IMR-90 (cell line): ENCODE data around the gene ARHGEF4. TPM values are rescaled to one million over a fixed set of nuclear protein-coding genes. Genes with fewer than 3 reads are reported as not detected.

Experiments used
- ATAC-seq: fragments of 200-7000 bp; cut with Tn5 transposase; 2 replicates; pipeline ENCODE4 v1.9.1; 2020; ENCODE audit warnings: low read depth, mild to moderate bottlenecking, moderate library complexity
- BruUV-seq: library from RNA; stranded (reverse); fragments of 400-500 nt; replicated peaks from 2 replicates; lab custom pipeline; 2021; lab: Mats Ljungman, UMichigan
- CTCF ChIA-PET: fragments of 300-600 bp; formaldehyde crosslinking; extraction: SDS; loops from one replicate; lab custom pipeline; 2021; ENCODE audit warnings: antibody characterized with exemption; lab: Yijun Ruan, JAX
- POLR2A ChIA-PET: fragments of 300-600 bp; sonication (Branson Sonifier 250); formaldehyde crosslinking; loops from one replicate; lab custom pipeline; 2022; ENCODE audit warnings: antibody characterized with exemption; ENCODE audit not compliant: unreplicated experiment; lab: Charles Lee
- DNase-seq: peaks from one replicate; pipeline ENCODE4 v3.0.0; 2013
- H2AFZ ChIP-seq: replicated peaks from 2 replicates; pipeline ENCODE3; 2013; ENCODE audit warnings: low read length, mild to moderate bottlenecking; ENCODE audit not compliant: poor library complexity
- H2AK5ac ChIP-seq: 2 replicates; pipeline ENCODE4 v1.6.1; 2013; ENCODE audit warnings: low read depth, low read length, inconsistent platforms
- H2AK9ac ChIP-seq: replicated peaks from 2 replicates; pipeline ENCODE3; 2013; ENCODE audit warnings: mild to moderate bottlenecking, low read depth, low read length, moderate library complexity; ENCODE audit not compliant: poor library complexity
- H2BK120ac ChIP-seq: 2 replicates; pipeline ENCODE4 v1.6.1; 2013; ENCODE audit warnings: low read depth, low read length, inconsistent platforms
- H2BK15ac ChIP-seq: 3 replicates; pipeline ENCODE4 v1.6.1; 2013; ENCODE audit warnings: low read depth, low read length, inconsistent platforms
- H2BK20ac ChIP-seq: 2 replicates; pipeline ENCODE4 v1.6.1; 2013; ENCODE audit warnings: low read depth, mild to moderate bottlenecking, inconsistent platforms, low read length, moderate library complexity
- H2BK5ac ChIP-seq: 2 replicates; pipeline ENCODE4 v1.6.1; 2013; ENCODE audit warnings: mild to moderate bottlenecking, low read depth, low read length, inconsistent platforms; ENCODE audit not compliant: poor library complexity, severe bottlenecking
- H3K14ac ChIP-seq: replicated peaks from 2 replicates; pipeline ENCODE4 v1.6.1; 2013; ENCODE audit warnings: low read depth, low read length, inconsistent platforms
- H3K18ac ChIP-seq: 2 replicates; pipeline ENCODE4 v1.6.1; 2013; ENCODE audit warnings: low read depth, low read length, control low read depth
- H3K23ac ChIP-seq: 2 replicates; pipeline ENCODE4 v1.6.1; 2013; ENCODE audit warnings: low read depth, low read length, inconsistent platforms
- H3K27ac ChIP-seq: 2 replicates; pipeline ENCODE4 v1.5.1; 2013; ENCODE audit warnings: mild to moderate bottlenecking, control low read depth, low read length; ENCODE audit not compliant: insufficient read depth
- H3K27me3 ChIP-seq: 2 replicates; pipeline ENCODE4 v1.6.1; 2013; ENCODE audit warnings: low read length; ENCODE audit not compliant: control insufficient read depth, insufficient read depth
- H3K36me3 ChIP-seq: 2 replicates; pipeline ENCODE4 v1.6.1; 2013; ENCODE audit warnings: low read length, mixed read lengths; ENCODE audit not compliant: control insufficient read depth, insufficient read depth
- H3K4ac ChIP-seq: 2 replicates; pipeline ENCODE4 v1.6.1; 2013; ENCODE audit warnings: low read depth, low read length, inconsistent platforms
- H3K4me1 ChIP-seq: 2 replicates; pipeline ENCODE4 v1.6.1; 2013; ENCODE audit warnings: low read length, mixed read lengths; ENCODE audit not compliant: control insufficient read depth, insufficient read depth
- H3K4me2 ChIP-seq: 2 replicates; pipeline ENCODE4 v1.6.1; 2013; ENCODE audit warnings: low read depth, mild to moderate bottlenecking, control low read depth, low read length, moderate library complexity
- H3K4me3 ChIP-seq: 2 replicates; pipeline ENCODE4 v1.5.1; 2013; ENCODE audit warnings: low read depth, mild to moderate bottlenecking, control low read depth, low read length, moderate library complexity; ENCODE audit not compliant: insufficient read depth
- H3K56ac ChIP-seq: 2 replicates; pipeline ENCODE4 v1.6.1; 2013; ENCODE audit warnings: low read length, inconsistent platforms; ENCODE audit not compliant: insufficient read depth; ENCODE audit errors: extremely low read depth
- H3K79me1 ChIP-seq, 2 experiments: 2 replicates each; pipeline ENCODE4 v1.6.1; 2013; ENCODE audit warnings: low read length in 2 of 2, inconsistent platforms in 1 of 2, low read depth in 1 of 2
- H3K9ac ChIP-seq: 2 replicates; pipeline ENCODE4 v1.6.1; 2013; ENCODE audit warnings: low read depth, low read length, control low read depth
- H3K9me1 ChIP-seq: 2 replicates; pipeline ENCODE4 v1.6.1; 2013; ENCODE audit warnings: low read length, inconsistent platforms; ENCODE audit not compliant: insufficient read depth
- H3K9me3 ChIP-seq: 2 replicates; pipeline ENCODE4 v1.6.1; 2013; ENCODE audit warnings: low read length; ENCODE audit not compliant: control insufficient read depth, insufficient read depth
- H4K20me1 ChIP-seq: 2 replicates; pipeline ENCODE4 v1.6.1; 2013; ENCODE audit warnings: low read length, inconsistent platforms; ENCODE audit not compliant: insufficient read depth
- H4K5ac ChIP-seq: 2 replicates; pipeline ENCODE4 v1.6.1; 2013; ENCODE audit warnings: mild to moderate bottlenecking, low read depth, low read length, control low read depth
- H4K8ac ChIP-seq, 2 experiments: 2 replicates each; pipeline ENCODE4 v1.6.1; 2013; ENCODE audit warnings: low read depth in 2 of 2, low read length in 2 of 2, control low read depth in 1 of 2, inconsistent platforms in 1 of 2
- H4K91ac ChIP-seq: 2 replicates; pipeline ENCODE4 v1.6.1; 2013; ENCODE audit warnings: low read depth, low read length, inconsistent platforms; ENCODE audit not compliant: insufficient read depth
- BHLHE40 ChIP-seq: fragments of 150-350 bp; IDR thresholded peaks from 2 replicates; pipeline ENCODE4 v1.6.1; 2016; ENCODE audit warnings: mild to moderate bottlenecking, low read depth, low read length
- CHD1 ChIP-seq: IDR thresholded peaks from 2 replicates; pipeline ENCODE4 v1.6.1; 2012; ENCODE audit warnings: low read depth, low read length, improper control_type of control experiment
- FOS ChIP-seq: fragments of 150-350 bp; IDR thresholded peaks from 2 replicates; pipeline ENCODE4 v1.6.1; 2016; ENCODE audit warnings: low read depth, low read length
- MAFK ChIP-seq: IDR thresholded peaks from 2 replicates; pipeline ENCODE4 v1.6.1; 2012; ENCODE audit warnings: low read depth, low read length, improper control_type of control experiment
- MAZ ChIP-seq: IDR thresholded peaks from 2 replicates; pipeline ENCODE4 v1.6.1; 2012; ENCODE audit warnings: low read depth, mild to moderate bottlenecking, low read length, improper control_type of control experiment, moderate library complexity, borderline replicate concordance
- MXI1 ChIP-seq: IDR thresholded peaks from 2 replicates; pipeline ENCODE4 v1.6.1; 2012; ENCODE audit warnings: low read depth, mild to moderate bottlenecking, low read length, moderate library complexity, borderline replicate concordance
- NFE2L2 ChIP-seq: fragments of 150-350 bp; IDR thresholded peaks from 2 replicates; pipeline ENCODE4 v1.6.1; 2016; ENCODE audit warnings: low read depth, mild to moderate bottlenecking, low read length
- POLR2A ChIP-seq: IDR thresholded peaks from 2 replicates; pipeline ENCODE4 v1.6.1; 2012; ENCODE audit warnings: mild to moderate bottlenecking, low read depth, low read length
- RAD21 ChIP-seq: IDR thresholded peaks from 2 replicates; pipeline ENCODE4 v1.6.1; 2012; ENCODE audit warnings: low read length, improper control_type of control experiment
- RCOR1 ChIP-seq: IDR thresholded peaks from 2 replicates; pipeline ENCODE4 v1.6.1; 2012; ENCODE audit warnings: mild to moderate bottlenecking, low read length, improper control_type of control experiment; ENCODE audit not compliant: insufficient replicate concordance
- RFX5 ChIP-seq: IDR thresholded peaks from 2 replicates; pipeline ENCODE4 v1.8.0; 2012; ENCODE audit warnings: low read depth, mild to moderate bottlenecking, low read length, moderate library complexity
- SMC3 ChIP-seq: fragments of 150-350 bp; IDR thresholded peaks from 2 replicates; pipeline ENCODE4 v1.6.1; 2016; ENCODE audit warnings: low read depth, mild to moderate bottlenecking, antibody characterized with exemption, low read length, moderate library complexity
- WGBS, 2 experiments: methylation state at CpG; one replicate each; pipeline versions ENCODE4 v1.1.5 to v1.1.7; 2013; ENCODE audit warnings: missing lambda C conversion rate in 2 of 2; ENCODE audit not compliant: insufficient read length in 1 of 2; ENCODE audit errors: extremely low coverage in 2 of 2; 5-methylcytosine and 5-hydroxymethylcytosine counted together
- dilution Hi-C: fragments of 300-500 bp; cut with HindIII; formaldehyde crosslinking; loops from one replicate; pipeline ENCODE4 v1.14.3; 2018; ENCODE audit warnings: low sequenced_read_pairs; ENCODE audit not compliant: unreplicated experiment
- in situ Hi-C: fragments of 300-500 bp; cut with MboI; formaldehyde crosslinking; loops from 3 replicates; pipeline ENCODE4 v1.14.3; 2019; ENCODE audit warnings: low sequenced_read_pairs, inconsistent platforms, mixed read lengths
- intact Hi-C: fragments of 100-400 bp; cut with micrococcal nuclease; formaldehyde crosslinking; loops from 2 replicates; pipeline ENCODE4 v1.10.0; 2022
- polyA plus RNA-seq, 3 experiments: library from polyadenylated mRNA; depleted of rRNA; stranded (reverse); fragments of >200 nt; gene quantifications; 2 replicates each; pipeline ENCODE4 v1.2.3, GENCODE V29; 2012; ENCODE audit warnings: low replicate concordance in 1 of 3
- total RNA-seq: library from RNA; depleted of rRNA; stranded (reverse); fragments of >200 nt; gene quantifications from 2 replicates; pipeline ENCODE4 v1.2.3, GENCODE V29; 2012
- TF ChIP-seq, protein P1 (sequence below): conservative IDR thresholded peaks from 2 replicates; pipeline ENCODE4 v1.5.1; 2012; ENCODE audit warnings: mild to moderate bottlenecking, low read depth, low read length, improper control_type of control experiment
- TF ChIP-seq, protein P2 (sequence below): fragments of 150-350 bp; IDR thresholded peaks from 2 replicates; pipeline ENCODE4 v1.6.1; 2016; ENCODE audit warnings: low read depth, mild to moderate bottlenecking, low read length, moderate library complexity, borderline replicate concordance
- TF ChIP-seq, protein P3 (sequence below): fragments of 150-350 bp; IDR thresholded peaks from 2 replicates; pipeline ENCODE4 v1.6.1; 2017; ENCODE audit warnings: mild to moderate bottlenecking, antibody characterized with exemption, low read length, low read depth

Gene ARHGEF4
- total and polyA plus RNA-seq, 2 of the 4 experiments (the other 2 are of a cell fraction) = 2.7 to 5.0 TPM

DNA sequence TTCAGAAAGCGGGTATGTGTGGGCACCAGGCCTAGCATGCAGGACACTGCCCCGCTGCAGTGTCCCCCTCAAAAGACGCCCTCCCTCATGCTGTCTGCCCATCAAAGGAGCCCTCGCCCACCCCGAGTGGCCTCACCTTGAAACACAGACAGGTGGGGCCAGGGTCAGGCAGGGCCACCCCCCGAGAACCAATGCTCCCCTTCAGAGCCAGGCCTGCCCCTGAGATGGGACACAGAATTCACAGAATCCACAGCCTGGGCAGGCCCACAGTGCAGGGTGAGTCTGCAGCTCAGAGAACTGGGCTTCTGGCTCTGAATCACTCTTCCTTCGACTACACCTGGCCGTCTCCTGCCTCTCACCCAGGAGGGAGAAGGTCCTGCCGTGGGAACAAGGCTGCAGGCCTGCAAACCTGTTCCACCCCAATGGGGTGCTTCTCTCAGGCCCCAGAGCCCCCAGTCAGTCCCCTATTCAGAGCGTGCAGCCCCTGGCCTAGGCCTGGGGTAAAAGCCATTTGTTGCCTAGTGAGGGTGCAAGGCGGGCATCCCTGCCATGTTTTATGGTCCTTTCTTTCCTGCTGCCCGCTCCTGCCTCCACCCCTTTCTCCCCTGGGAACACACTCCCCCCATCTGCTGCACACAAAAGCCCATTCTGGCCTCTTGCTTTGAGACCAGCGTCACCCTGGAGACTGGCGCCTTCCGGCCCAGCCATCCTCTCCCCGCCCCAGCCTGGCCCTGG lies 11.3 kb upstream of the ARHGEF4 start:
- intact Hi-C loops (no loop called here), dilution Hi-C loops (no loop called here), in situ Hi-C loops (no loop called here)
- CTCF ChIA-PET = interaction anchor here (0.9 kb wide), 1 partner anchor 80 kb away, joined by 4 read pairs; no protein-coding TSS in a partner anchor
- H3K36me3 ChIP-seq = no peaks in the 10 kb centered on the region
- H2AK9ac ChIP-seq = no peak overlapping the region
- H3K23ac ChIP-seq = no peak overlapping the region
- no peak overlapping the region for H2AFZ ChIP-seq
- no peak overlapping the region for H2BK20ac ChIP-seq
- no peak overlapping the region for H3K56ac ChIP-seq
- no peak overlapping the region for H2BK120ac ChIP-seq
- H2AK5ac ChIP-seq = no peak overlapping the region
- no peaks in the 10 kb centered on the region for H3K79me1 ChIP-seq
- no peak for ATAC-seq
- no peak overlapping the region for H3K4me3 ChIP-seq
- no peak overlapping the region for H3K27ac ChIP-seq
- DNase-seq = no peak
- no peak overlapping the region for H4K8ac ChIP-seq
- H3K4ac ChIP-seq = no peak overlapping the region
- no peak overlapping the region for H2BK15ac ChIP-seq
- H3K9me3 ChIP-seq = no peaks in the 10 kb centered on the region
- no peak overlapping the region for H4K91ac ChIP-seq
- H3K9me1 ChIP-seq = no peaks in the 10 kb centered on the region
- no TSS peak for BruUV-seq
- H4K20me1 ChIP-seq = no peaks in the 10 kb centered on the region; the same call in 1 of the 2 replicates
- POLR2A ChIA-PET = no interaction called here
- H4K5ac ChIP-seq = no peak overlapping the region
- H3K9ac ChIP-seq = no peak overlapping the region
- H3K4me2 ChIP-seq = no peak overlapping the region
- H3K14ac ChIP-seq = no peak overlapping the region
- no peak overlapping the region for H3K18ac ChIP-seq
- no peak overlapping the region for H2BK5ac ChIP-seq
- peaks cover 3% of the 10 kb centered on the region; the same call in 1 of the 2 replicates for H3K4me1 ChIP-seq
- no peaks in the 10 kb centered on the region for H3K27me3 ChIP-seq
- WGBS, 2 experiments = 98% methylated on average over 6 of the region's 16 CpGs; no CpG with 5 or more reads in 1 of the 2 experiments
- TF ChIP-seq NFE2L2 (no peak), RAD21 (no peak), BHLHE40 (no peak), MAFK (no peak), CHD1 (no peak), MXI1 (no peak), FOS (no peak), MAZ (no peak), RFX5 (no peak), POLR2A (no peak), RCOR1 (no peak), SMC3 (no peak)
- TF ChIP-seq, protein P1, sequence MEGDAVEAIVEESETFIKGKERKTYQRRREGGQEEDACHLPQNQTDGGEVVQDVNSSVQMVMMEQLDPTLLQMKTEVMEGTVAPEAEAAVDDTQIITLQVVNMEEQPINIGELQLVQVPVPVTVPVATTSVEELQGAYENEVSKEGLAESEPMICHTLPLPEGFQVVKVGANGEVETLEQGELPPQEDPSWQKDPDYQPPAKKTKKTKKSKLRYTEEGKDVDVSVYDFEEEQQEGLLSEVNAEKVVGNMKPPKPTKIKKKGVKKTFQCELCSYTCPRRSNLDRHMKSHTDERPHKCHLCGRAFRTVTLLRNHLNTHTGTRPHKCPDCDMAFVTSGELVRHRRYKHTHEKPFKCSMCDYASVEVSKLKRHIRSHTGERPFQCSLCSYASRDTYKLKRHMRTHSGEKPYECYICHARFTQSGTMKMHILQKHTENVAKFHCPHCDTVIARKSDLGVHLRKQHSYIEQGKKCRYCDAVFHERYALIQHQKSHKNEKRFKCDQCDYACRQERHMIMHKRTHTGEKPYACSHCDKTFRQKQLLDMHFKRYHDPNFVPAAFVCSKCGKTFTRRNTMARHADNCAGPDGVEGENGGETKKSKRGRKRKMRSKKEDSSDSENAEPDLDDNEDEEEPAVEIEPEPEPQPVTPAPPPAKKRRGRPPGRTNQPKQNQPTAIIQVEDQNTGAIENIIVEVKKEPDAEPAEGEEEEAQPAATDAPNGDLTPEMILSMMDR = no peak
- TF ChIP-seq, protein P2, sequence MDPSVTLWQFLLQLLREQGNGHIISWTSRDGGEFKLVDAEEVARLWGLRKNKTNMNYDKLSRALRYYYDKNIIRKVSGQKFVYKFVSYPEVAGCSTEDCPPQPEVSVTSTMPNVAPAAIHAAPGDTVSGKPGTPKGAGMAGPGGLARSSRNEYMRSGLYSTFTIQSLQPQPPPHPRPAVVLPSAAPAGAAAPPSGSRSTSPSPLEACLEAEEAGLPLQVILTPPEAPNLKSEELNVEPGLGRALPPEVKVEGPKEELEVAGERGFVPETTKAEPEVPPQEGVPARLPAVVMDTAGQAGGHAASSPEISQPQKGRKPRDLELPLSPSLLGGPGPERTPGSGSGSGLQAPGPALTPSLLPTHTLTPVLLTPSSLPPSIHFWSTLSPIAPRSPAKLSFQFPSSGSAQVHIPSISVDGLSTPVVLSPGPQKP = no peak
- TF ChIP-seq, protein P3, sequence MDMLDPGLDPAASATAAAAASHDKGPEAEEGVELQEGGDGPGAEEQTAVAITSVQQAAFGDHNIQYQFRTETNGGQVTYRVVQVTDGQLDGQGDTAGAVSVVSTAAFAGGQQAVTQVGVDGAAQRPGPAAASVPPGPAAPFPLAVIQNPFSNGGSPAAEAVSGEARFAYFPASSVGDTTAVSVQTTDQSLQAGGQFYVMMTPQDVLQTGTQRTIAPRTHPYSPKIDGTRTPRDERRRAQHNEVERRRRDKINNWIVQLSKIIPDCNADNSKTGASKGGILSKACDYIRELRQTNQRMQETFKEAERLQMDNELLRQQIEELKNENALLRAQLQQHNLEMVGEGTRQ = no peak
